AML-193 (cell line): ENCODE measurements around the gene ETF1.

Experiments used
- DNase-seq, 2 experiments: peaks; one replicate each; lab custom pipeline; 2025; lab: John Stamatoyannopoulos, UW

ETF1 gene

GRCh38 chr5:138463419-138464007 lies 79.5 kb downstream of the ETF1 start:
- peak in 1 of 2 experiments; percentile 13 for DNase-seq

- DNase-seq: no peak
Measured at GRCh38 chr5:138461343-138462125, 81.5 kb downstream of the ETF1 start.

- DNase-seq: no peak
Measured at GRCh38 chr5:138460032-138460693, 82.9 kb downstream of the ETF1 start.

DNA sequence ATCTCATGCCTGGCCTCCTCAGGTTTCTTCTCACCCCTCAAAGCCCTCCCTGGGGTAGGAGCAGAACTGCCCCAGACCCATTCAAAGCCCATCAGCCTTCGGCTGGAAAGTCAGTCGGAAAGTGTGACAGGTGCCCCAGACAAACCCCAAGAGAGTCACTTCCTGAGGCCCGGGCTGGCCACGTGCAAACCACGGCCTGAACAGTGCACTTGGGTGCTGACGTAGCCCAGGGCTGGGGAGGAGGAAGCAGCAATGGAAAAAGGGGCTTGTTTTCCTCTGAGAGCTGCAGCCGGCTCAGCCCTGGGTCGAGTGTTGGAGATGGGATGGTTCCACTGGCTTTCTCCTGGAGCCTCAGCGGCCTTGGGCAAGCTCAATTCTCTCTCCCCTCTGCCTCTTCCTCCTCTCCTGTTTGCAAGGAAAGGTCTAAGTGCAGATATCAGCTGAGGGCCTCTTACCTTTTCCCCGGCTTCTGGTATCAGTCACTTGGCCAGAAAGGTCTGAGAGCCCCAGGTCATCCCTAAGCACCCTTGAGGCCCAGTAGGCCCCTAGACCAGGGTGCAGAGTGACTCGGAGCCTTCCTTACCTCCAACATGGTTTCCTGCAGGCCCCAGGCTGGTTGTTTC lies 83.6 kb downstream of the ETF1 start:
- no peak for DNase-seq

GRCh38 chr5:138458856-138459255 lies 84.2 kb downstream of the ETF1 start:
- DNase-seq: no peak

GRCh38 chr5:138458384-138458783 lies 84.7 kb downstream of the ETF1 start:
- DNase-seq: no peak

- DNase-seq: no peak
Measured at GRCh38 chr5:138457531-138458275, 85.3 kb downstream of the ETF1 start.
